Panc1 (cell line): ENCODE data around the gene TTC24. TPM values are rescaled to one million over a fixed set of nuclear protein-coding genes. Genes with fewer than 3 reads are reported as not detected.

Experiments used
- ATAC-seq: fragments of 200-7000 bp; cut with Tn5 transposase; 2 replicates; pipeline ENCODE4 v1.9.1; 2020; ENCODE audit warnings: mild to moderate bottlenecking, moderate library complexity
- BruUV-seq: library from RNA; stranded (reverse); fragments of 400-500 nt; replicated peaks from 2 replicates; lab custom pipeline; 2021; lab: Mats Ljungman, UMichigan
- CTCF ChIA-PET: fragments of 300-600 bp; sonication (Branson Sonifier 250); formaldehyde crosslinking; loops from one replicate; lab custom pipeline; 2022; ENCODE audit warnings: antibody characterized with exemption; lab: Charles Lee
- POLR2A ChIA-PET: fragments of 300-600 bp; sonication (Branson Sonifier 250); formaldehyde crosslinking; loops from one replicate; lab custom pipeline; 2022; ENCODE audit warnings: antibody characterized with exemption; lab: Charles Lee
- DNase-seq: peaks from one replicate; pipeline ENCODE4 v3.0.0-alpha.2; 2010; ENCODE audit warnings: low read depth, low spot score
- H3K27ac ChIP-seq: 2 replicates; pipeline ENCODE4 v1.5.1; 2011; ENCODE audit warnings: mild to moderate bottlenecking, low read length, inconsistent platforms
- H3K27me3 ChIP-seq: fragments of 200-500 bp; sonication (Bioruptor generic); 2 replicates; pipeline ENCODE4 v1.6.0; 2014; ENCODE audit warnings: low read length, inconsistent platforms; ENCODE audit not compliant: control insufficient read depth, insufficient read depth
- H3K36me3 ChIP-seq: fragments of 200-500 bp; sonication (Bioruptor generic); 2 replicates; pipeline ENCODE4 v1.5.1; 2014; ENCODE audit warnings: inconsistent platforms, mild to moderate bottlenecking, low read length, moderate library complexity; ENCODE audit not compliant: control insufficient read depth, insufficient read depth
- H3K4me1 ChIP-seq: 2 replicates; pipeline ENCODE4 v1.5.1; 2011; ENCODE audit warnings: inconsistent platforms, mild to moderate bottlenecking, low read length, moderate library complexity; ENCODE audit not compliant: control insufficient read depth, insufficient read depth
- H3K4me3 ChIP-seq, 2 experiments: 2 replicates each; pipeline ENCODE4 v1.5.1; 2011 to 2012; ENCODE audit warnings: low read depth in 2 of 2, low read length in 2 of 2, mild to moderate bottlenecking in 2 of 2, inconsistent platforms in 1 of 2, moderate library complexity in 1 of 2
- H3K9me3 ChIP-seq: fragments of 200-500 bp; sonication (Bioruptor generic); 2 replicates; pipeline ENCODE4 v1.5.1; 2014; ENCODE audit warnings: low read depth, mild to moderate bottlenecking, inconsistent platforms, low read length, moderate library complexity; ENCODE audit not compliant: control insufficient read depth, insufficient read depth
- POLR2AphosphoS5 ChIP-seq: IDR thresholded peaks from 2 replicates; pipeline ENCODE4 v1.6.1; 2012; ENCODE audit warnings: mild to moderate bottlenecking, low read depth, low read length, moderate library complexity
- SIN3A ChIP-seq: IDR thresholded peaks from 2 replicates; pipeline ENCODE4 v1.6.1; 2012; ENCODE audit warnings: low read depth, mild to moderate bottlenecking, low read length, moderate library complexity, borderline replicate concordance; ENCODE audit not compliant: insufficient read depth
- TCF7L2 ChIP-seq: IDR thresholded peaks from 2 replicates; pipeline ENCODE4 v1.6.1; 2011; ENCODE audit warnings: mild to moderate bottlenecking, low read depth, low read length, inconsistent platforms
- in situ Hi-C: cut with HindIII; loops from 2 replicates; pipeline ENCODE4 v1.10.0; 2016; ENCODE audit warnings: low sequenced_read_pairs, low pct_unique_long_range_greater_than_20kb
- intact Hi-C: fragments of 100-400 bp; cut with micrococcal nuclease; formaldehyde crosslinking; loops from one replicate; pipeline ENCODE4 v1.10.0; 2022; ENCODE audit not compliant: unreplicated experiment
- total RNA-seq: library from RNA; stranded (reverse); gene quantifications from one replicate; pipeline ENCODE4 v1.2.1, GENCODE V29; 2021; ENCODE audit not compliant: unreplicated experiment
- TF ChIP-seq, protein P1 (sequence below): fragments of 450-650 bp; IDR thresholded peaks from 2 replicates; pipeline ENCODE4 v1.5.1; 2017; ENCODE audit warnings: mild to moderate bottlenecking
- TF ChIP-seq, protein P2 (sequence below), 2 experiments: IDR thresholded peaks; 2 replicates each; pipeline ENCODE4 v1.6.1; 2011 to 2012; ENCODE audit warnings: low read depth in 2 of 2, control low read depth in 1 of 2, low read length in 1 of 2, mild to moderate bottlenecking in 1 of 2, moderate library complexity in 1 of 2; ENCODE audit not compliant: insufficient read depth in 1 of 2

Gene TTC24
- total RNA-seq, 1 experiment from 2014 or later: not detected

DNA sequence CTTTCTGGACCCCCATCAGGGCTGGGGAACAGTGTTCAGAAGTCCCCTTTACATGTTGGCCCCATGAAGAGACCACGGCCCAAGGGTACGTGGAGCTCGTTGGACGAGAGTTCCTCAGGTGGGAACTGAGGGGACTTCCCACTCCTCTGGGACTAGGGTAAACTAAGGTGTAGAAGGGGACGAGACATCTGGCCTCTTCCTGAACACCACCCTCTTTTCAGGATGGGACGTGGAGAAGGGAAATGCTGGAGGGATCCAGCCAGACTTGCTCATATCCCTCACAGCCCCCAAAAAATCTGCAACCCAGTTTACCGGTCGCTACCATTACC, 14.1 kb downstream of the TTC24 start:
- peaks cover 15% of the 10 kb centered on the region for H3K36me3 ChIP-seq
- DNase-seq (no peak), ATAC-seq (no peak)
- H3K27me3 ChIP-seq: no peaks in the 10 kb centered on the region
- CTCF ChIA-PET: no interaction called here
- H3K27ac ChIP-seq: peak overlapping the region; percentile 4; the same call in 1 of the 2 replicates
- no peaks in the 10 kb centered on the region for H3K9me3 ChIP-seq
- H3K4me1 ChIP-seq: peaks cover 17% of the 10 kb centered on the region
- in situ Hi-C loops: no loop called here
- TF ChIP-seq, protein P1, sequence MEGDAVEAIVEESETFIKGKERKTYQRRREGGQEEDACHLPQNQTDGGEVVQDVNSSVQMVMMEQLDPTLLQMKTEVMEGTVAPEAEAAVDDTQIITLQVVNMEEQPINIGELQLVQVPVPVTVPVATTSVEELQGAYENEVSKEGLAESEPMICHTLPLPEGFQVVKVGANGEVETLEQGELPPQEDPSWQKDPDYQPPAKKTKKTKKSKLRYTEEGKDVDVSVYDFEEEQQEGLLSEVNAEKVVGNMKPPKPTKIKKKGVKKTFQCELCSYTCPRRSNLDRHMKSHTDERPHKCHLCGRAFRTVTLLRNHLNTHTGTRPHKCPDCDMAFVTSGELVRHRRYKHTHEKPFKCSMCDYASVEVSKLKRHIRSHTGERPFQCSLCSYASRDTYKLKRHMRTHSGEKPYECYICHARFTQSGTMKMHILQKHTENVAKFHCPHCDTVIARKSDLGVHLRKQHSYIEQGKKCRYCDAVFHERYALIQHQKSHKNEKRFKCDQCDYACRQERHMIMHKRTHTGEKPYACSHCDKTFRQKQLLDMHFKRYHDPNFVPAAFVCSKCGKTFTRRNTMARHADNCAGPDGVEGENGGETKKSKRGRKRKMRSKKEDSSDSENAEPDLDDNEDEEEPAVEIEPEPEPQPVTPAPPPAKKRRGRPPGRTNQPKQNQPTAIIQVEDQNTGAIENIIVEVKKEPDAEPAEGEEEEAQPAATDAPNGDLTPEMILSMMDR: no peak
- TF ChIP-seq TCF7L2 (no peak), POLR2AphosphoS5 (no peak)
- intact Hi-C loops: no loop called here
- no peak overlapping the region for H3K4me3 ChIP-seq
- no TSS peak for BruUV-seq
- POLR2A ChIA-PET: interaction anchor here (0.6 to 1.0 kb wide), 2 partner anchors 144 to 209 kb away, joined by 3 to 13 read pairs; no protein-coding TSS in a partner anchor

- Histone ChIP-seq H3K4me1 (peaks cover 16% of the 10 kb centered on the region), H3K27me3 (no peaks in the 10 kb centered on the region), H3K4me3 (no peak overlapping the region), H3K36me3 (peaks cover 15% of the 10 kb centered on the region), H3K27ac (0 out of 2 replicates have a peak overlapping the region, but pooled peaks have one; percentile 17), H3K9me3 (no peaks in the 10 kb centered on the region)
- in situ Hi-C loops: no loop called here
- BruUV-seq: no TSS peak
- intact Hi-C loops: no loop called here
- TF ChIP-seq, protein P2, sequence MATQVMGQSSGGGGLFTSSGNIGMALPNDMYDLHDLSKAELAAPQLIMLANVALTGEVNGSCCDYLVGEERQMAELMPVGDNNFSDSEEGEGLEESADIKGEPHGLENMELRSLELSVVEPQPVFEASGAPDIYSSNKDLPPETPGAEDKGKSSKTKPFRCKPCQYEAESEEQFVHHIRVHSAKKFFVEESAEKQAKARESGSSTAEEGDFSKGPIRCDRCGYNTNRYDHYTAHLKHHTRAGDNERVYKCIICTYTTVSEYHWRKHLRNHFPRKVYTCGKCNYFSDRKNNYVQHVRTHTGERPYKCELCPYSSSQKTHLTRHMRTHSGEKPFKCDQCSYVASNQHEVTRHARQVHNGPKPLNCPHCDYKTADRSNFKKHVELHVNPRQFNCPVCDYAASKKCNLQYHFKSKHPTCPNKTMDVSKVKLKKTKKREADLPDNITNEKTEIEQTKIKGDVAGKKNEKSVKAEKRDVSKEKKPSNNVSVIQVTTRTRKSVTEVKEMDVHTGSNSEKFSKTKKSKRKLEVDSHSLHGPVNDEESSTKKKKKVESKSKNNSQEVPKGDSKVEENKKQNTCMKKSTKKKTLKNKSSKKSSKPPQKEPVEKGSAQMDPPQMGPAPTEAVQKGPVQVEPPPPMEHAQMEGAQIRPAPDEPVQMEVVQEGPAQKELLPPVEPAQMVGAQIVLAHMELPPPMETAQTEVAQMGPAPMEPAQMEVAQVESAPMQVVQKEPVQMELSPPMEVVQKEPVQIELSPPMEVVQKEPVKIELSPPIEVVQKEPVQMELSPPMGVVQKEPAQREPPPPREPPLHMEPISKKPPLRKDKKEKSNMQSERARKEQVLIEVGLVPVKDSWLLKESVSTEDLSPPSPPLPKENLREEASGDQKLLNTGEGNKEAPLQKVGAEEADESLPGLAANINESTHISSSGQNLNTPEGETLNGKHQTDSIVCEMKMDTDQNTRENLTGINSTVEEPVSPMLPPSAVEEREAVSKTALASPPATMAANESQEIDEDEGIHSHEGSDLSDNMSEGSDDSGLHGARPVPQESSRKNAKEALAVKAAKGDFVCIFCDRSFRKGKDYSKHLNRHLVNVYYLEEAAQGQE (IDR thresholded peaks at IDR 0.05; ENCODE audit: insufficient read depth in 1 of 2, low read depth in 2 of 2, low read length in 1 of 2): no peak
- TF ChIP-seq POLR2AphosphoS5: peak; percentile 59
- DNase-seq (no peak), ATAC-seq (no peak)
- ChIA-PET CTCF (no interaction called here), POLR2A (interaction anchor here (0.6 kb wide), 3 partner anchors 28 to 228 kb away, joined by 3 to 8 read pairs (median 3); no protein-coding TSS in a partner anchor)
Observed at GRCh38 chr1:156594190-156594589, 14.7 kb downstream of the TTC24 start.

DNA sequence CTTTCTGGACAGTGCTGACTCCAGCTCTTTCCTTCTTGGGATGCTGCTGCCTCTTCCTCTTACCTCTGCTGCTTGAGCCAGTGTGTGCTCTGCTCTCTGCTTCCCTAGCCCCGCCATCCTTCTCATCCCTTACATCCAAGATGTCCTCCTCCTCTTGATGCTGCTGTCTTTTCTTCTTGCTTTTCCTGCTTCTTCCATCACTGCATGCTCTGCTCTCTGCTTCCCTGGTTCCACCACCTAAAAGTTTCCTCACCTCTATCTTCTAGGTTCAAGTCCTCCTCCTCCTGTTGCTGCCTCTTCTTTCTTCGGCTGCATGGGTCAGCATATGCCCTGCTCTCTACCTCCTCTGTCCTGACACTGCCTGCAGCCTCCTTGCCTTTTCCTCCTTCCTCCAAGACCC, 15.5 kb downstream of the TTC24 start:
- H3K36me3 ChIP-seq: peaks cover 18% of the 10 kb centered on the region
- no peak for DNase-seq
- H3K4me1 ChIP-seq: peaks cover 21% of the 10 kb centered on the region
- H3K27ac ChIP-seq: no peak overlapping the region
- ChIA-PET POLR2A (no interaction called here), CTCF (no interaction called here)
- H3K4me3 ChIP-seq: no peak overlapping the region
- H3K27me3 ChIP-seq: no peaks in the 10 kb centered on the region
- in situ Hi-C loops: no loop called here
- TSS peak; percentile 92 for BruUV-seq
- intact Hi-C loops: no loop called here
- TF ChIP-seq POLR2AphosphoS5: peak; percentile 9; the same call in 1 of the 2 replicates
- no peak for TF ChIP-seq SIN3A
- H3K9me3 ChIP-seq: no peaks in the 10 kb centered on the region
- no peak for ATAC-seq
